MM.1S (cell line): ENCODE measurements around the gene TAS2R43.
"Not testable (repeated sequence)": the region's sequence is repeated elsewhere in the genome, so short reads cannot be mapped to it uniquely, and the experiment has no call there.

Experiments used
- DNase-seq: peaks from one replicate; pipeline ENCODE4 v3.0.0-alpha.2; 2015
- H2AFZ ChIP-seq: fragments of 300-600 bp; sonication (generic); 2 replicates; pipeline ENCODE4 v1.6.0; 2016; ENCODE audit warnings: antibody characterized with exemption, low read length
- H3F3A ChIP-seq: fragments of 300-600 bp; sonication (generic); 2 replicates; pipeline ENCODE4 v1.6.1; 2016; ENCODE audit warnings: mild to moderate bottlenecking, antibody characterized with exemption, low read length, moderate library complexity, mixed read lengths; ENCODE audit not compliant: insufficient read depth
- H3K27ac ChIP-seq: fragments of 300-600 bp; sonication (generic); 2 replicates; pipeline ENCODE4 v1.5.1; 2016; ENCODE audit warnings: mild to moderate bottlenecking, low read length
- H3K27me3 ChIP-seq: fragments of 300-600 bp; sonication (generic); replicated peaks from 2 replicates; pipeline ENCODE4 v1.6.0; 2016; ENCODE audit warnings: low read length; ENCODE audit not compliant: insufficient read depth
- H3K36me3 ChIP-seq: fragments of 300-600 bp; sonication (generic); replicated peaks from 2 replicates; pipeline ENCODE4 v1.6.1; 2016; ENCODE audit warnings: mild to moderate bottlenecking, low read length, mixed read lengths; ENCODE audit not compliant: insufficient read depth
- H3K4me1 ChIP-seq: fragments of 300-600 bp; sonication (generic); 2 replicates; pipeline ENCODE4 v1.6.1; 2016; ENCODE audit warnings: low read length, mixed read lengths
- H3K4me2 ChIP-seq: fragments of 300-600 bp; sonication (generic); 2 replicates; pipeline ENCODE4 v1.6.0; 2016; ENCODE audit warnings: low read depth, low read length
- H3K4me3 ChIP-seq: fragments of 300-600 bp; sonication (generic); 2 replicates; pipeline ENCODE4 v1.5.1; 2016; ENCODE audit warnings: low read length, mixed read lengths
- H3K79me2 ChIP-seq: fragments of 300-600 bp; sonication (generic); 2 replicates; pipeline ENCODE4 v1.6.1; 2016; ENCODE audit warnings: mixed run types, low read length, mixed read lengths
- H3K9ac ChIP-seq: fragments of 300-600 bp; sonication (generic); 2 replicates; pipeline ENCODE4 v1.6.1; 2016; ENCODE audit warnings: low read length, mixed read lengths
- H3K9me2 ChIP-seq: fragments of 300-600 bp; sonication (generic); replicated peaks from 2 replicates; pipeline ENCODE4 v1.6.1; 2016; ENCODE audit warnings: mild to moderate bottlenecking, low read length, mixed read lengths; ENCODE audit not compliant: insufficient read depth
- H3K9me3 ChIP-seq: fragments of 300-600 bp; sonication (generic); replicated peaks from 2 replicates; pipeline ENCODE4 v1.6.1; 2016; ENCODE audit warnings: mild to moderate bottlenecking, low read length, mixed read lengths; ENCODE audit not compliant: insufficient read depth
- H4K20me1 ChIP-seq: fragments of 300-600 bp; sonication (generic); 2 replicates; pipeline ENCODE4 v1.6.1; 2016; ENCODE audit warnings: mild to moderate bottlenecking, low read length, moderate library complexity, mixed read lengths; ENCODE audit not compliant: insufficient read depth
- CTCF ChIP-seq: fragments of 300-600 bp; sonication (generic); IDR thresholded peaks from 2 replicates; pipeline ENCODE4 v1.5.1; 2016; ENCODE audit warnings: antibody characterized with exemption, low read length, mixed read lengths
- EZH2 ChIP-seq: fragments of 300-600 bp; sonication (generic); optimal IDR thresholded peaks from 2 replicates; pipeline ENCODE3; 2017; ENCODE audit warnings: low read depth, mild to moderate bottlenecking, antibody characterized with exemption, low read length, mixed read lengths
- EZH2phosphoT487 ChIP-seq: fragments of 300-600 bp; sonication (generic); IDR thresholded peaks from 2 replicates; pipeline ENCODE4 v1.6.1; 2018; ENCODE audit warnings: antibody characterized with exemption, low read length

The TAS2R43 gene

GRCh38 chr12:11105546-11105945 is 13.4 kb upstream of the TAS2R43 start:
- TF ChIP-seq EZH2phosphoT487: no peak
- no peak for TF ChIP-seq CTCF
- TF ChIP-seq EZH2: no peak
- no peaks in the 10 kb centered on the region for H3F3A ChIP-seq

GRCh38 chr12:11094910-11095309 is 2.8 kb upstream of the TAS2R43 start:
- not testable (repeated sequence) for H3K4me1 ChIP-seq, H3K36me3 ChIP-seq, H3K9me2 ChIP-seq, H3K4me3 ChIP-seq, H3F3A ChIP-seq, H3K27ac ChIP-seq, DNase-seq, H3K27me3 ChIP-seq, H3K79me2 ChIP-seq, H3K4me2 ChIP-seq, H3K9me3 ChIP-seq, H2AFZ ChIP-seq, H4K20me1 ChIP-seq, H3K9ac ChIP-seq

More at GRCh38 chr12:11105546-11105945, 13.4 kb upstream of the TAS2R43 start:
- no peak overlapping the region for H3K27ac ChIP-seq
- no peaks in the 10 kb centered on the region for H4K20me1 ChIP-seq
- no peak overlapping the region for H3K4me2 ChIP-seq
- no peak overlapping the region for H3K9ac ChIP-seq
- no peaks in the 10 kb centered on the region for H3K9me3 ChIP-seq
- H3K36me3 ChIP-seq: no peaks in the 10 kb centered on the region; the same call in 1 of the 2 replicates
- DNase-seq: no peak
- H3K4me3 ChIP-seq: no peak overlapping the region
- no peaks in the 10 kb centered on the region for H3K4me1 ChIP-seq
- H3K27me3 ChIP-seq: no peaks in the 10 kb centered on the region
- no peaks in the 10 kb centered on the region for H3K9me2 ChIP-seq
- H3K79me2 ChIP-seq: peaks cover 46% of the 10 kb centered on the region
- H2AFZ ChIP-seq: no peak overlapping the region

- no peaks in the 10 kb centered on the region for H3K27me3 ChIP-seq
- no peak overlapping the region for H3K27ac ChIP-seq
- no peaks in the 10 kb centered on the region for H4K20me1 ChIP-seq
- H3K36me3 ChIP-seq: no peaks in the 10 kb centered on the region
- no peaks in the 10 kb centered on the region for H3K79me2 ChIP-seq
- no peak for DNase-seq
- H3K9ac ChIP-seq: no peak overlapping the region
- no peak overlapping the region for H2AFZ ChIP-seq
- no peak overlapping the region for H3K4me2 ChIP-seq
- H3K4me1 ChIP-seq: no peaks in the 10 kb centered on the region
- H3K4me3 ChIP-seq: no peak overlapping the region
- H3K9me2 ChIP-seq: no peaks in the 10 kb centered on the region
- TF ChIP-seq EZH2 (no peak), EZH2phosphoT487 (no peak), CTCF (no peak)
- no peaks in the 10 kb centered on the region for H3F3A ChIP-seq
- H3K9me3 ChIP-seq: no peaks in the 10 kb centered on the region
These were observed 2.9 kb downstream of the TAS2R43 start for GRCh38 chr12:11089246-11089645.

GRCh38 chr12:11085419-11085818 is 6.7 kb downstream of the TAS2R43 start:
- H3K4me2 ChIP-seq: no peak overlapping the region
- H3F3A ChIP-seq: no peaks in the 10 kb centered on the region
- H3K27me3 ChIP-seq: no peaks in the 10 kb centered on the region
- H3K27ac ChIP-seq: no peak overlapping the region
- H2AFZ ChIP-seq: no peak overlapping the region
- H3K4me1 ChIP-seq: no peaks in the 10 kb centered on the region
- H3K9me3 ChIP-seq: no peaks in the 10 kb centered on the region
- H3K4me3 ChIP-seq: no peak overlapping the region
- H3K36me3 ChIP-seq: no peaks in the 10 kb centered on the region
- H4K20me1 ChIP-seq: no peaks in the 10 kb centered on the region
- no peaks in the 10 kb centered on the region for H3K79me2 ChIP-seq
- TF ChIP-seq EZH2phosphoT487 (no peak), CTCF (no peak), EZH2 (no peak)
- H3K9me2 ChIP-seq: no peaks in the 10 kb centered on the region
- no peak for DNase-seq
- H3K9ac ChIP-seq: no peak overlapping the region
